ENCODE data around the gene MAP2.

DNA sequence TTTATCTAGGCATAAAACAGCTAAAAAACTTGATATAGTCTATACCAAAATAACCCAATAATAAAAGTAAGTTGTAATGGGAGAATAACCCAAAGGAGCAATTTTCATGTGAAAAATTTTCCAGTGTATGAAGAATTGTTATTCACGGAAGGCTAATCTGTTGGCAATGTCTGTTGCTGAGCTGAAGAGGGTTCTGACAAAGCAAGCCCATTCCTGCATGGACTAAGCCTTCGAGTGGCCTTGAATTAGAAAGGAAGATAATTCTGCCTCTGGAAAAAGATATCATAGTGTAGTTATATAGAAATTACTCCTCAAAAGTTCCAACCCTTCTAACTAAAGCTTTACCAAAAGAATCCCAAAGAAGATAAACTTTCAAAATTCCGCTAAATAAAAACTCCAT, 101.5 kb downstream of the MAP2 start:
- no peak for TF ChIP-seq POLR2A (IDR thresholded peaks at IDR 0.05; ENCODE audit: low read depth, low read length)
- no peak for TF ChIP-seq POLR2AphosphoS5 (IDR thresholded peaks at IDR 0.05; ENCODE audit: low read depth, low read length)
- TF ChIP-seq POU2F2 (IDR thresholded peaks at IDR 0.05; ENCODE audit: low read depth, low read length), result no peak
- no peak for TF ChIP-seq TAF1 (IDR thresholded peaks at IDR 0.05; ENCODE audit: low read depth, low read length)
- no peak for TF ChIP-seq SPI1 (IDR thresholded peaks at IDR 0.05; ENCODE audit: low read depth, low read length)

Data from GM12891 (cell line).